WTC11 (cell line): ENCODE data around the gene RIPPLY2. TPM values are rescaled to one million over a fixed set of nuclear protein-coding genes. Genes with fewer than 3 reads are reported as not detected.

Experiments used
- ATAC-seq: fragments of 200-7000 bp; cut with Tn5 transposase; 2 replicates; pipeline ENCODE4 v1.10.0; 2021; ENCODE audit warnings: mild to moderate bottlenecking, moderate library complexity
- CTCF ChIA-PET: fragments of 300-600 bp; sonication (Branson Sonifier 250); formaldehyde crosslinking; loops from one replicate; lab custom pipeline; 2021; ENCODE audit warnings: antibody characterized with exemption; lab: Charles Lee
- POLR2A ChIA-PET: fragments of 350-600 bp; sonication (Branson Sonifier 250); formaldehyde crosslinking; loops from one replicate; lab custom pipeline; 2021; ENCODE audit warnings: antibody characterized with exemption; lab: Charles Lee
- DNase-seq: peaks from one replicate; pipeline ENCODE4 v3.0.0; 2021; ENCODE audit warnings: low spot score
- H3K27ac Mint-ChIP-seq: 2 replicates; pipeline ENCODE4 v1.8.0; 2021; ENCODE audit warnings: mixed read lengths
- H3K27me3 Mint-ChIP-seq: 2 replicates; pipeline ENCODE4 v1.8.0; 2021; ENCODE audit warnings: low read depth, mild to moderate bottlenecking, moderate library complexity, mixed read lengths
- H3K36me3 Mint-ChIP-seq: 2 replicates; pipeline ENCODE4 v1.8.0; 2021; ENCODE audit warnings: mixed read lengths
- H3K4me1 Mint-ChIP-seq: 2 replicates; pipeline ENCODE4 v1.8.0; 2022; ENCODE audit warnings: mixed read lengths
- H3K4me3 Mint-ChIP-seq: 2 replicates; pipeline ENCODE4 v1.8.0; 2021; ENCODE audit warnings: mild to moderate bottlenecking, moderate library complexity, mixed read lengths
- H3K9me3 Mint-ChIP-seq: 2 replicates; pipeline ENCODE4 v1.8.0; 2021; ENCODE audit warnings: mixed read lengths
- ATF6 ChIP-seq: sonication (generic); formaldehyde crosslinking; IDR thresholded peaks from 2 replicates; pipeline ENCODE4 v1.8.1; 2023; ENCODE audit warnings: mild to moderate bottlenecking, missing genetic modification reagents
- CDX4 ChIP-seq: fragments of 250-450 bp; sonication (Bioruptor Pico); IDR thresholded peaks from 2 replicates; pipeline ENCODE4 v1.9.0; 2021; ENCODE audit warnings: moderate library complexity, mild to moderate bottlenecking, inconsistent platforms, borderline replicate concordance
- CTCF ChIP-seq: fragments of 200-600 bp; IDR thresholded peaks from 2 replicates; pipeline ENCODE4 v1.8.0; 2022; ENCODE audit warnings: antibody characterized with exemption
- ERG ChIP-seq: fragments of 250-450 bp; sonication (Bioruptor Pico); IDR thresholded peaks from 2 replicates; pipeline ENCODE4 v1.8.0; 2021; ENCODE audit warnings: mild to moderate bottlenecking
- ESRRA ChIP-seq: sonication (generic); formaldehyde crosslinking; IDR thresholded peaks from 2 replicates; pipeline ENCODE4 v1.8.1; 2022; ENCODE audit warnings: mild to moderate bottlenecking, missing genetic modification reagents, borderline replicate concordance
- FOXK1 ChIP-seq: sonication (generic); formaldehyde crosslinking; IDR thresholded peaks from 2 replicates; pipeline ENCODE4 v1.8.0; 2022; ENCODE audit warnings: mild to moderate bottlenecking, moderate library complexity, missing genetic modification reagents
- GABPB1 ChIP-seq: sonication (generic); formaldehyde crosslinking; IDR thresholded peaks from 2 replicates; pipeline ENCODE4 v1.8.1; 2023; ENCODE audit warnings: mild to moderate bottlenecking, missing genetic modification reagents
- HMGA2 ChIP-seq: fragments of 250-450 bp; sonication (Bioruptor Pico); IDR thresholded peaks from 2 replicates; pipeline ENCODE4 v1.4.0; 2021; ENCODE audit warnings: mild to moderate bottlenecking, moderate library complexity
- NR1H2 ChIP-seq: sonication (generic); formaldehyde crosslinking; IDR thresholded peaks from 2 replicates; pipeline ENCODE4 v1.9.0; 2021; ENCODE audit warnings: mild to moderate bottlenecking, moderate library complexity, missing genetic modification reagents
- OVOL2 ChIP-seq: fragments of 250-450 bp; sonication (Bioruptor Pico); IDR thresholded peaks from 2 replicates; pipeline ENCODE4 v1.9.0; 2021; ENCODE audit warnings: mild to moderate bottlenecking, borderline replicate concordance
- RORB ChIP-seq: fragments of 250-450 bp; sonication (Bioruptor Pico); IDR thresholded peaks from 2 replicates; pipeline ENCODE4 v1.9.0; 2021; ENCODE audit warnings: mild to moderate bottlenecking
- SMAD4 ChIP-seq: sonication (generic); formaldehyde crosslinking; IDR thresholded peaks from 2 replicates; pipeline ENCODE4 v1.8.0; 2022; ENCODE audit warnings: mild to moderate bottlenecking, missing genetic modification reagents
- STAT6 ChIP-seq: sonication (generic); formaldehyde crosslinking; conservative IDR thresholded peaks from 2 replicates; pipeline ENCODE4 v1.8.1; 2023; ENCODE audit warnings: mild to moderate bottlenecking, low read depth, missing genetic modification reagents, moderate library complexity
- TEAD4 ChIP-seq: sonication (generic); formaldehyde crosslinking; IDR thresholded peaks from 2 replicates; pipeline ENCODE4 v1.8.0; 2022; ENCODE audit warnings: mild to moderate bottlenecking, missing genetic modification reagents
- ZNF138 ChIP-seq: sonication (generic); formaldehyde crosslinking; conservative IDR thresholded peaks from 2 replicates; pipeline ENCODE4 v1.8.1; 2022; ENCODE audit warnings: mild to moderate bottlenecking, moderate library complexity, missing genetic modification reagents
- ZNF532 ChIP-seq: fragments of 250-450 bp; sonication (Bioruptor Pico); IDR thresholded peaks from 2 replicates; pipeline ENCODE4 v1.9.0; 2021; ENCODE audit warnings: mild to moderate bottlenecking, borderline replicate concordance
- total RNA-seq: library from RNA; stranded (reverse); gene quantifications from 3 replicates; pipeline ENCODE4 v1.2.3, GENCODE V29; 2021
- TF ChIP-seq, protein P1 (sequence below): sonication (generic); formaldehyde crosslinking; conservative IDR thresholded peaks from 2 replicates; pipeline ENCODE4 v1.8.1; 2022; ENCODE audit warnings: mild to moderate bottlenecking, missing genetic modification reagents

RIPPLY2 gene
- total RNA-seq, 1 experiment from 2014 or later, result 0.66 TPM

- TF ChIP-seq RORB (CRISPR knock-in tag) (no peak), ZNF138 (CRISPR knock-in tag) (no peak), GABPB1 (CRISPR knock-in tag) (no peak), STAT6 (CRISPR knock-in tag) (no peak), NR1H2 (CRISPR knock-in tag) (no peak)
- TF ChIP-seq, all 79 proteins: peak for 0
Observed at GRCh38 chr6:83867527-83868161, 14.5 kb downstream of the RIPPLY2 start (continued).

GRCh38 chr6:83868639-83869038, 15.5 kb downstream of the RIPPLY2 start:
- no peak for ATAC-seq
- peaks cover 22% of the 10 kb centered on the region for H3K9me3 Mint-ChIP-seq
- no peaks in the 10 kb centered on the region; the same call in 1 of the 2 replicates for H3K27me3 Mint-ChIP-seq
- TF ChIP-seq ESRRA (CRISPR knock-in tag), result no peak
- no peak for TF ChIP-seq ERG (CRISPR knock-in tag)
- no peak for TF ChIP-seq FOXK1 (CRISPR knock-in tag)
- no peak for TF ChIP-seq CTCF
- no peak for TF ChIP-seq SMAD4 (CRISPR knock-in tag)
- TF ChIP-seq CDX4 (CRISPR knock-in tag), result no peak
- TF ChIP-seq ATF6, result no peak
- TF ChIP-seq TEAD4 (CRISPR knock-in tag), result no peak
- TF ChIP-seq, all 79 proteins: peak for 0
- Mint-ChIP-seq H3K36me3 (peaks cover 52% of the 10 kb centered on the region), H3K4me3 (no peak overlapping the region), H3K27ac (no peak overlapping the region), H3K4me1 (peaks cover 2% of the 10 kb centered on the region; the same call in 1 of the 2 replicates)
- ChIA-PET CTCF (no interaction called here), POLR2A (no interaction called here)
- no peak for DNase-seq

GRCh38 chr6:83870649-83871048, 17.5 kb downstream of the RIPPLY2 start:
- H3K27ac Mint-ChIP-seq, result no peak overlapping the region
- CTCF ChIA-PET, result no interaction called here
- ATAC-seq (no peak), DNase-seq (no peak)
- no peak overlapping the region for H3K4me3 Mint-ChIP-seq
- peaks cover 4% of the 10 kb centered on the region; the same call in 1 of the 2 replicates for H3K4me1 Mint-ChIP-seq
- peaks cover 22% of the 10 kb centered on the region for H3K9me3 Mint-ChIP-seq
- peaks cover 37% of the 10 kb centered on the region for H3K36me3 Mint-ChIP-seq
- POLR2A ChIA-PET, result no interaction called here
- no peaks in the 10 kb centered on the region; the same call in 1 of the 2 replicates for H3K27me3 Mint-ChIP-seq
- TF ChIP-seq HMGA2 (no peak), ZNF532 (CRISPR knock-in tag) (no peak), OVOL2 (CRISPR knock-in tag) (no peak), CTCF (no peak)
- TF ChIP-seq, protein P1, sequence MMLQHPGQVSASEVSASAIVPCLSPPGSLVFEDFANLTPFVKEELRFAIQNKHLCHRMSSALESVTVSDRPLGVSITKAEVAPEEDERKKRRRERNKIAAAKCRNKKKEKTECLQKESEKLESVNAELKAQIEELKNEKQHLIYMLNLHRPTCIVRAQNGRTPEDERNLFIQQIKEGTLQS (CRISPR knock-in tag), result no peak
